Cerebellar nuclear complex (tissue), 1 donor: ENCODE data around the gene TNPO1.
"Not testable (repeated sequence)": the region's sequence is repeated elsewhere in the genome, so short reads cannot be mapped to it uniquely, and the experiment has no call there.

Experiments used
- DNase-seq, 2 experiments: peaks; one replicate each; lab custom pipeline; 2025; lab: John Stamatoyannopoulos, UW

The TNPO1 gene

GRCh38 chr5:72854419-72854818 lies 38.0 kb downstream of the TNPO1 start:
- DNase-seq = no peak

DNA sequence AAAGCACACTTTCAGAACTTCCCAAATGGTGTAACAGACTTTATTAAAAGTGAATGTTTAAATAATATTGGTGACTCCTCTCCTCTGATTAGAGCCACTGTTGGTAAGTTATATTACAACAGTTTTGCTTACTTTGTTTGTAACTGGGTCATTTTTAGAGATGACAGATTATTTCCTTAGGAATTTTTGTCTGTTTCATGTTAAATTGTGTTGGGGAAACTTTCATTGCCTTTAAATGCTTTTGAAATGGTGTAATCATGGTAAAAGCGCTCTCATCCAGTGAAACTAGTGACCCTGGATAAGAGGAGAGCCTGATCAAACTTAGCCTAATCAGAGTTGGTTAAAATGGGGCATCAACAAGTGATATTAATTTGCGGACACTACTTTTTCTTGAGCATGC lies 39.4 kb downstream of the TNPO1 start:
- no peak for DNase-seq

DNA sequence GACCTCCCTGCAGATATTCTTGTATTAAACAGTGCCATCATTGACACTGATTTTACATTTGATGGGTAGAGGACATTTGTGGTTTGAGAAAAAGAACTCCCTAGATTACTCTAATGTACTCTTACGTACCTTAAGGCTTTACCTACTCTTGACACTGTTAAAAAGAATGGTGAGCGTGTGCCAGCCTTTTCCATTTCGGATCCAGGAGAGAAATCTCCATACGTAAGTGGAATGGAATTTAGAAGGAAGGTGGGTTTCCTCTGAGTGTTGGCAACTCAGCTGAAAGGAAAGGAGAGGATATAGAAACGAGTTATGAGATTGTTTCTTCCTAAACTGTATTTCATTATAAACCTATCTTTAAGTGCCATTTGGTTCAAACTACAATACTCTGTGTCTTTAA lies 40.9 kb downstream of the TNPO1 start:
- DNase-seq = no peak

DNA sequence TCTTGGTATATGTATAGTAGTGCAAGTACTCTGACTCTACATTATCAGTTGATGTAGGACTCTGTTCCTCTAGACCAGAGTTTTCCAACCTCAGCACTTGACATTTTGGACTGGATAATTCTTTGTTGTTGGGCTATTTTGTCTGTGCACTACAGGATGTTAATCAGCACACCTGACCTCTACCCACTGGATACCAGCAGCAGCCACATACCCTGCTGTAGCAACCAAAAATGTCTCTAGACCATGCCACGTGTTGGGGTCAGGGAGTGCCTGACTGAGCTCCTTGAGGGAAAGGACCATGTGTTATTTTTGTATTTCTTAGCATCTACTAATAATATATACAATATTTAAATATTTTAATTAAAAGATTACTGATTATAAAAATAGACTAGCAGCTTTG lies 42.7 kb downstream of the TNPO1 start:
- no peak for DNase-seq

DNA sequence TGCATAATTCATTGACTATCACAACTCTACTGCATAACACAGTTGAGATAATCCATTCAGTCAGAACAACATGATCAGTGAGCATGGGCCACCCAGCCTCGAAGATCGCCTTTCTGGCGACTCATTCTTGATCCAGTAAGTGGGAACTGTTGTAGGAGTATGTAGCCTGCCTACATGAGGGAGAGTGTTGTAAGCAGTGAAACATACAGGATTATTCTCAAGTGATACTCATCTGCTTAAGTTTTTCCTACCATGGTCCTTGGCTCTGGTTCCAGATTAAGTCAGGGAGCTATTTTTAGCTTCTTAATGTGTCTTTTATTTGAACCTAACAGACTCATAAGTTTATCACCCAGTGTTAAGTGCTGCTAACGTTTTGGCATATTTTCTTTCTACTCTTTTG lies 44.0 kb downstream of the TNPO1 start:
- no peak for DNase-seq

GRCh38 chr5:72871366-72872024 lies 55.0 kb downstream of the TNPO1 start:
- DNase-seq = no peak

DNA sequence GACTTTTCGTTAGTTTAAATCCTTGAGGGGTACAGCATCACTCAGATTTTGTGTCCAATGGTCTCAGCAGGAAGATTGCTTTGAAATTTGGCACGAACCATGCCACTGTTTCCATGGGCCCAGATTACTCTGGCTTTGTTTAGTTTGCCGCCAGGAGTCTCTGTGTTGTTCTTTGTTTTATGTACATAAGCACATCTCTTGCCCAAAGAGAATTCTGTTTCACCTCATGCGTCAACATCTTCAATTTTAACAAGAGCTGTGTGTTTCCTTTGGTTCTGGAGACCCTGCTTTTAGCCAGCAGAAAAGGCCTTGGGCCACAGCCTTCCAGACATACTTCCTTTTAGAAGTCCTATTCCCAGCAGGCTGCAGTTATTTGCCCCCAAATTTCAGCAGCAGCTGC lies 62.4 kb downstream of the TNPO1 start:
- no peak for DNase-seq

GRCh38 chr5:72882989-72883388 lies 66.5 kb downstream of the TNPO1 start:
- no peak for DNase-seq

DNA sequence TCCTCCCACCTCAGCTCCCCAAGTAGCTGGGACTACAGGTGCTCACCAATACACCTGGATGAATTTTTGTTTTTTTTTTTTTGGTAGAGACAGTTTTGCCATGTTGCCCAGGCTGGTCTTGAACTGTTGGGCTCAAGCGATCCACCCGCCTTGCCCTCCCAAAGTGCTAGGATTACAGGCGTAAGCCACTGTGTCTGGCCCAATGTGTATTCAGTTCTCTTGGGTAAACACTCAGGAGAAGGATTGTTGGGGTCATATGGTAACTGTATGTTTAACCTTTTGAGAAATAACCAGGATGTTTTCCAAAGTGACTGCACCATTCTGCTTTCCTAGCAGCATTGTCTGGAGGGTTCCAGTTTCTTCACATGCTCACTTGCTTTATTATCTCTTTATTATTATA lies 67.4 kb downstream of the TNPO1 start:
- DNase-seq = no peak

DNA sequence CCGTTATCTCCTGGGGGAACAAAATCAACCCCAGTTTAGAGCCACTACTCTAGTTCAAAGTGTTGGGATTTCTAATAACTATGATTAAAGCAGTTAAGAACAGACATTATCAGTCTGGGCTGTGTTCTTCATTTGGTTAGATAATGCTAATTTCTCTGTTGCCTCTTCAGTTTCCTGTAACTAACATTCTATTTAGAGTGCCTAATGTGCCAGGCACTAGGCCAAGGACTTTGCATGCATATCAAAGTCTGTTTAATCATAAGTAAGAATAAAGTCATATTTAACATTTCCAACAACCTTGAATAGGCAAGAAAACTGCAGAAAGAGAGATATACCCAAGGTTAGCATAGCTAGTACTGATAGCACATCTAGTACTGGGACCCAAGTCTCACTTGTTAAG lies 68.4 kb downstream of the TNPO1 start:
- DNase-seq = no peak

DNA sequence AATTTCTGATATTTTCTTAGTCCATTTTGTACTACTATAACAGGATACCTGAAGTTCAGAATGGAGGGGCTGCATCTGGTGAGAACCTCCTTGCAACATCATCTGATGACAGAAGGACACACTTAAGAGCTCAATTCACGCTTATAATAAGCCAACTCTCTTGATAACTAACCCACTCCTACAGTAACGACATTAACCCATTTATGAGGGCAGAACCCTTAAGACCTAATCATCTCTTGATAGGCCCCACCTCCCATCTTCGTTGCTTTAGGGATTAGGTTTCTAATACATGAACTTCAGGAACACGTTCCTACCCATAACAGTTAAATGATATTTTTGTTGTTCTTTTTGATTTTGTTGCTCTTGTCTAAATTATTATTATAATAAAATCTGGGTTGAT lies 69.4 kb downstream of the TNPO1 start:
- DNase-seq = no peak

DNA sequence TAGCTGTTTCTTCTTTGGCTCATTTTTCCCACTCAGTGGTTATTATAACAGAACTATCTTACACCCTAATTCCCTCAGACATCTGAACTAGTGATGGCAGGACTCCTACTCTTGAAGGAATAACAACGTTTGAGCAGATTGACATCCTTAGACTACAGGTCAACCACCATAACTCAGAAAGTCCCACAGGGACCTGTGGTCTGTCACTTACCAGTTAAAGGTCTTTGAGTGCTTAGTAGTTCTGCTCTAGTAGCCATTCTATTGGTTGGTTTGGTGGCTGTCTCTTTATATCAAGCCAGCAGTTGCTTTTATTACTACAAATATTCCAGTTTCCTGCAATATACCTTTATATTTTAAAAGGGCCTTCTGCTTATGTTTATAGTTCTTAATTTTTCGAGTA lies 72.1 kb downstream of the TNPO1 start:
- no peak for DNase-seq

- no peak for DNase-seq
Measured at GRCh38 chr5:72889324-72889723, 72.9 kb downstream of the TNPO1 start.

DNA sequence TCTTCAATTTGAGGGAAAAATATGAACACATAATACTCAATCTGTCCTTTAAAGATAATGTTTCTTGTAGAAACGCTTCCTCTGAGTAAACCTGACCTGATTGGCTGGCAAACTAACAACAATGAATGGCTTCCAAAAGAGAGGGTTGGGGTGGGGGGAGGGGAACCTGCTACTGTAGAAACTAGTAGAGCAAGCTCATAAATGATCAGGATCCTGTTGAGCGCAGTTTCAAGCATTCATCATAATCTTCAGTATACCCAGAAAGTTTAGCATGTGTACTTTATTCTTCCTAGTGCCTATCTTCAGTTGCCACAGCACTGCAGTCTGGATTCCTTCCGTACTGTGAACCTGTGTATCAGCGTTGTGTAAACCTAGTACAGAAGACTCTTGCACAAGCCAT lies 76.4 kb downstream of the TNPO1 start:
- DNase-seq = no peak

- no peak for DNase-seq
Measured at GRCh38 chr5:72895758-72896157, 79.3 kb downstream of the TNPO1 start.

GRCh38 chr5:72906806-72907205 lies 90.3 kb downstream of the TNPO1 start:
- DNase-seq = no peak

- DNase-seq = no peak
Measured at GRCh38 chr5:72908664-72909063, 92.2 kb downstream of the TNPO1 start.

DNA sequence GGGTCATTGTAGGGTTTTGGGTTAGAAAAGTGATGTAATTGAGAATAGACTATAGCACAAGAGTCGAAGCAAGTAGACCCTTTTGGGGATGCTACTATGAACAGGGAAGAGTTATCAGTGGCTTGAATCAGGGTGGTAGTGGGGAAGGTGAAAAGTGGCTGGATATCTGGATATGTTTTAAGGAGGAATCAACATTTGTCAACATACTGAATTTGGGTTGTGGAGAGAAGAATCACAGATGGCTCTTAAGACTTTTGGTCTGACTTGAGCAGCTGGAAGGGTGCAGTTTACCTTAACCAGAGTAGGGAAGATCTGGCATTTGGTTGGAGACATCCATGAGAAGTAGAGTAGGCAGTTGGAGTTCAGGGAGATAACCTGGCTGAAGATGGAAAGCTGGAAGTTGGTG lies 100.9 kb downstream of the TNPO1 start:
- DNase-seq = no peak

GRCh38 chr5:72920690-72921502 lies 104.4 kb downstream of the TNPO1 start:
- no peak for DNase-seq

GRCh38 chr5:72921886-72922285 lies 105.4 kb downstream of the TNPO1 start:
- DNase-seq = no peak

GRCh38 chr5:72922422-72922821 lies 106.0 kb downstream of the TNPO1 start:
- no peak for DNase-seq

- DNase-seq = no peak
Measured at GRCh38 chr5:72925336-72926010, 109.0 kb downstream of the TNPO1 start.

DNA sequence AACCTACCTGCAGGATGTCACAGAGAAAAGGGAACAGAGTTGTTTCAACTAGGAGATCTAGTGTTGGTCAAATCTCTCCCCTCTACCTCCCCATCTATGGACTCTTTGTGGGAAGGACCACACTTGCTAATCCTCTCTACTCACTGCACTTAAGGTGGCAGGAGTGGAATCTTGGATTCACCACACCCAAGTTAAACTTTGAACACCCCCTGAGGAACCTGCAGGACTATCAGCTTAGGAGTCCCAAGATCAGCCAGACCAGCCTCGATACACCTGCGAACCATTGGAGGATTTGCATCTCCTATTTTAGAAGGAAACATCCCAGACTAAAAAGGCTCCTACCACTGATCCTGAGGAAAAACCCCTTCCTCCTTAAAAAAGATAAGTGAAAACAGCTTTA lies 116.2 kb downstream of the TNPO1 start:
- DNase-seq = not testable (repeated sequence)
